SJSA1 (cell line): Measurements from ENCODE around the gene DCUN1D1. TPM values are rescaled to one million over a fixed set of nuclear protein-coding genes. Genes with fewer than 3 reads are reported as not detected.

Experiments used
- DNase-seq, 2 experiments: peaks; one replicate each; pipeline ENCODE4 v3.0.0-alpha.2; 2015 to 2020; ENCODE audit warnings: low spot score in 2 of 2, low read depth in 1 of 2
- H3K27ac ChIP-seq: fragments of 250-450 bp; sonication (Bioruptor Pico); 2 replicates; pipeline ENCODE4 v1.5.1; 2020; ENCODE audit warnings: mild to moderate bottlenecking, moderate library complexity
- H3K27me3 ChIP-seq: fragments of 250-450 bp; sonication (Bioruptor Pico); replicated peaks from 2 replicates; pipeline ENCODE4 v1.5.1; 2020; ENCODE audit warnings: mild to moderate bottlenecking, moderate library complexity
- H3K36me3 ChIP-seq: fragments of 250-450 bp; sonication (Bioruptor Pico); 2 replicates; pipeline ENCODE4 v1.5.1; 2020; ENCODE audit warnings: mild to moderate bottlenecking
- H3K4me1 ChIP-seq: fragments of 250-450 bp; sonication (Bioruptor Pico); replicated peaks from 2 replicates; pipeline ENCODE4 v1.6.1; 2021; ENCODE audit warnings: mild to moderate bottlenecking
- H3K4me3 ChIP-seq: fragments of 250-450 bp; sonication (Bioruptor Pico); 2 replicates; pipeline ENCODE4 v1.5.1; 2020; ENCODE audit warnings: mild to moderate bottlenecking
- H3K9me3 ChIP-seq: fragments of 250-450 bp; sonication (Bioruptor Pico); replicated peaks from 2 replicates; pipeline ENCODE4 v1.5.1; 2020; ENCODE audit warnings: mild to moderate bottlenecking
- total RNA-seq: library from RNA; depleted of rRNA; stranded (reverse); fragments of >200 nt; shearing (Covaris generic); gene quantifications from 2 replicates; pipeline ENCODE4 v1.2.3, GENCODE V29; 2014

DCUN1D1 gene
- total RNA-seq, 1 experiment from 2014 or later = 24.9 TPM

DNA sequence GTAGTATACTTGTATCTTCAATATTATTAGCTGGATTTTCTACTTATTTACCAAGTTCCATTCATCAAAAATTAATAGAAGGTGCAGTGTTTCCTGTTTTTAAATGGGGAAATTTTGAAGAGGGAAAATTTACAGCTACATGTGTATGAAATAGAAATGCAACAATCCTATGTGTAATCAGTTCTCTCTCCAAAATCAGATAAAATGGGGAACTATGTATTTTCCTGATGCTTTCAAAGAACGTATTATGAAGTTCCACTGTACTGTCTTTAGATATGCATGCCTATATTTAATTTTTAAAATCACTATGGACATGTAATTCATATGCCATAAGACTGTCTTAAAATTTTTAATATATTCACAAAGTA is 43.4 kb downstream of the DCUN1D1 start:
- H3K27ac ChIP-seq = no peak overlapping the region
- no peak overlapping the region for H3K4me3 ChIP-seq
- no peak for DNase-seq
- no peaks in the 10 kb centered on the region for H3K27me3 ChIP-seq
- H3K4me1 ChIP-seq = no peaks in the 10 kb centered on the region
- H3K36me3 ChIP-seq = no peaks in the 10 kb centered on the region
- no peaks in the 10 kb centered on the region for H3K9me3 ChIP-seq

DNA sequence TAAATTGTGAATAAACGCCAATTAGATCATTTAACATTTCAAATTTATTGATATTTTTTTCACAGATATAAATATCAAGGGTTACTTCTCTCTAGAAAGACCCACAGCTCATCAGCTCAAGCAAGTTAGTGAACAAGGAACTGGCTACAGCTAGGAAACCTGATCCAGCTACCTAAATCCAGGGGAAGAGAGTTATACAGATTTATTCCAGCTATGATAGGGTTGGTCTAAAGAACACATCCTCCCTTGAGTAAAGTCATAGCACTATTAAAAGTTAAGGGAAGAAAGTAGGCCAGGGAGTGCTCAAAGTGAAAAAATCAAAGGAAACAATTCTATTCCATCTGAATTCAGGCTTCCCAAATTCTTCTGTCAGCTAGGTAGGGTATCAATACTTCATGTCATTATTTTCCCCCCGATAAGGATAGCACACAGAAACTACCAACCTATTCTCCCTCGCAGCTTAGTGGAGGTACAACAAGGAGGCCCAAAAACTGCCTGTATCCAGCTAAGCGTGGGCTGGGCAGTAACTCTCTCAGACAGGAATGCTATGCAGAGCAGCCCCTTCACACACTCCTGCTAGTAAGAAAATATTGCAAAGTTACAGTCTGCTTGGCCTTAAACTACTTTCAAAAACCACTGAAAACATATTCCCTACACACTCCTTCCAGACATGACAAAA is 44.0 kb downstream of the DCUN1D1 start:
- DNase-seq = no peak
- Histone ChIP-seq H3K36me3 (no peaks in the 10 kb centered on the region), H3K4me1 (no peaks in the 10 kb centered on the region), H3K27me3 (no peaks in the 10 kb centered on the region), H3K9me3 (no peaks in the 10 kb centered on the region), H3K27ac (no peak overlapping the region), H3K4me3 (no peak overlapping the region)

GRCh38 chr3:182935803-182936202 is 44.5 kb downstream of the DCUN1D1 start:
- no peaks in the 10 kb centered on the region for H3K4me1 ChIP-seq
- no peak overlapping the region for H3K4me3 ChIP-seq
- H3K9me3 ChIP-seq = no peaks in the 10 kb centered on the region
- no peaks in the 10 kb centered on the region for H3K36me3 ChIP-seq
- no peaks in the 10 kb centered on the region for H3K27me3 ChIP-seq
- H3K27ac ChIP-seq = no peak overlapping the region
- DNase-seq = no peak

- Histone ChIP-seq H3K36me3 (no peaks in the 10 kb centered on the region), H3K27ac (no peak overlapping the region), H3K27me3 (no peaks in the 10 kb centered on the region), H3K4me1 (no peaks in the 10 kb centered on the region), H3K4me3 (no peak overlapping the region), H3K9me3 (no peaks in the 10 kb centered on the region)
- DNase-seq = no peak
These were observed 54.4 kb downstream of the DCUN1D1 start for GRCh38 chr3:182925944-182926337.

DNA sequence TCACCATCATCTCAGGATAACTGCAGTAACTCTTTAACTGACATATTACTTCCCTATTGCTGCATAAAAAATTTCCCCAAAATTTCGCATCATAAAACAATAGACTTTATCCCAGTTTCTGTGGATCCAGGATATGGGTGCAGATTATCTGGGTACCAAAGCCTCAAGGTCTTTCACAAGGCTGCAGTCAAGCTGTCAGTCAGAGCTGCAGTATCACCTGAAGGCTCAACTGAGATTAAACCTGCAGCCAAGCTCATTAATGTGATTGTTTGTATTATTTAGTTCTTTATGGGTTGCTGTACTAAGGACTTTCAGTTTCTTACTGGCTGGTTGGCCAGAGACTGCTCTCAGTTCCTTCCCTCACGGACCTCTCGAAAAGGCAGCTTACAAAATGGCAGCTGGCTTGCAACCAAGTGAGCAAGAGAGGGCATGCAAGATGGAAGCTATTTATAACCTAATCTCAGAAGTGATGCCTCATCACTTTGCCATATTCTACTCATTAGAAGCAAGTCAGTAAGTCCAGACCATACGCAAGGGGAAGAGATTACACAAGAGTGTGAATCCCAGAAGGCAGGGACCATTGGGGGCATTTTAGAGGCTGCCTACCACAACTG is 54.9 kb downstream of the DCUN1D1 start:
- no peak for DNase-seq
- H3K36me3 ChIP-seq = no peaks in the 10 kb centered on the region
- no peaks in the 10 kb centered on the region for H3K27me3 ChIP-seq
- no peak overlapping the region for H3K4me3 ChIP-seq
- H3K4me1 ChIP-seq = no peaks in the 10 kb centered on the region
- no peaks in the 10 kb centered on the region for H3K9me3 ChIP-seq
- no peak overlapping the region for H3K27ac ChIP-seq

DNA sequence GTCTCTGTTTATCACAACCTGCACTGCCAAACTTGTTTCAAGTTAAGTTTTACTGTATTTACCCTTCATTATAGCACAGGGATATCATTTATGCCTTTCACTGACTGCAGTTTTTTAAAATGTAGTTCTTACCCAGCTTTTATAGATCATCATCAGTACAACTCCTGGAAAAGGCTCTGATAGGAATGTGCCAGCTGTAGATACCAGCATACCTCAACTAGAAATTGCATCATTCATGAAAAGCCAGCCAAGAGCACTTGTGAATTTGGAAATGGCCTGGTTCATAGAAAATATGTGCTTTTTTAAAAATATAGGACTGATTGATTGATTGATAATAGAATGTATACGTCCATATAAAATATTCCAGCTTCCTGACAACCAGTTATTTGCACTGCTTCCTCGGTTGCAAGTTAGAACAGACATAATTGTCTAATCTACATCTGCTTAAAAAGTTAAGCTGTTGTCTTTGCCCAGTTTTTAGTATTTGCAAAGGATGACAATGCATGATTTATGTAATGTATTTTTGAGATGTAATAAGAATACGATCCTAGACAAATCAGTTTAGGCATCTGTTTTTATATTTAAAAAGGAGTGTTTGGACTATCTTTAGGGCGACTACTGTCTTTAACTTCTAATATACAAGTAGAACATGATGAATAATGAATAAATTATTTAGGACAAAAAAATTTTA is 58.5 kb downstream of the DCUN1D1 start:
- no peaks in the 10 kb centered on the region for H3K27me3 ChIP-seq
- no peak for DNase-seq
- H3K36me3 ChIP-seq = no peaks in the 10 kb centered on the region
- H3K27ac ChIP-seq = no peak overlapping the region
- no peaks in the 10 kb centered on the region for H3K9me3 ChIP-seq
- H3K4me3 ChIP-seq = no peak overlapping the region
- H3K4me1 ChIP-seq = no peaks in the 10 kb centered on the region

DNA sequence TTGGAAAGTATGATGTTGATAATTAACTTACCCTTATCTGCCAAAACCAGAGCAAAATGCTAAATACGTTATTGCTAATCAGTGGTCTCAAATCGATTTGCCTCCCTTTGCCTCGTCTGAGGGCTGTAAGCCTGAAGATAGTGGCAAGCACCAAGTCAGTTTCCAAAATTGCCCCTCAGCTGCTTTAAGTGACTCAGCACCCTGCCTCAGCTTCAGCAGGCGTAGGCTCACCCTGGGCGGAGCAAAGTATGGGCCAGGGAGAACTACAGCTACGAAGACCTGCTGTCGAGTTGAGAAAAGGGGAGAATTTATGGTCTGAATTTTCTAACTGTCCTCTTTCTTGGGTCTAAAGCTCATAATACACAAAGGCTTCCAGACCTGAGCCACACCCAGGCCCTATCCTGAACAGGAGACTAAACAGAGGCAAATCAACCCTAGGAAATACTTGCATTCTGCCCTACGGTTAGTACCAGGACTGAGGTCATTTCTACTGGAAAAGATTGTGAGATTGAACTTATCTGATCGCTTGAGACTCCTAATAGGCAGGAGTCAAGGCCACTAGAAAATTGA is 59.7 kb downstream of the DCUN1D1 start:
- no peak for DNase-seq
- no peaks in the 10 kb centered on the region for H3K27me3 ChIP-seq
- no peak overlapping the region for H3K27ac ChIP-seq
- H3K9me3 ChIP-seq = no peaks in the 10 kb centered on the region
- H3K36me3 ChIP-seq = no peaks in the 10 kb centered on the region
- H3K4me3 ChIP-seq = no peak overlapping the region
- H3K4me1 ChIP-seq = no peaks in the 10 kb centered on the region

DNA sequence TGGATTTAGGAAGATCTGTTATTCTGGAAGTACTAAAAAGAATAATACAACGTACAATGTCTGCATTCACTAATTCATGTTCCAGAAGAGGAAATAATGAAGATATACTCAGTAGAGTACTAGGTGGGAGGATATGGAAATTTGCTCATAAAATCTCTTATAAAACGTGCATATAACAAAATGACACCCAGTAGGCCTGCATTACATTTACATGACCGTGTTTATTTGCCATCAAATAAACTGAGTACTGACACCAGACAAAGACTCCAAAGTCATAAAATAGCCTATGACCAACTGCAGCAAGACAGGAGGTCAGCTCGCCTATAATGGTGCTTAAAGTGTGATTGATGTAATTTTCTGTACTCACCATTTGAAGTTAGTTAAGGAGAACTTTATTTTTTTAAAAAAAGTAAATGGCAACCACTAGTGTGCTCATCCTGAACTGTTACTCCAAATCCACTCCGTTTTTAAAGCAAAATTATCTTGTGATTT is 60.4 kb downstream of the DCUN1D1 start:
- H3K4me1 ChIP-seq = no peaks in the 10 kb centered on the region
- no peaks in the 10 kb centered on the region for H3K9me3 ChIP-seq
- H3K27me3 ChIP-seq = no peaks in the 10 kb centered on the region
- no peak for DNase-seq
- no peak overlapping the region for H3K27ac ChIP-seq
- H3K4me3 ChIP-seq = no peak overlapping the region
- H3K36me3 ChIP-seq = no peaks in the 10 kb centered on the region; the same call in 1 of the 2 replicates

- H3K27ac ChIP-seq = no peak overlapping the region
- peaks cover 6% of the 10 kb centered on the region for H3K36me3 ChIP-seq
- H3K4me1 ChIP-seq = no peaks in the 10 kb centered on the region
- no peaks in the 10 kb centered on the region for H3K27me3 ChIP-seq
- H3K4me3 ChIP-seq = no peak overlapping the region
- DNase-seq = no peak
- no peaks in the 10 kb centered on the region for H3K9me3 ChIP-seq
These were observed 63.2 kb downstream of the DCUN1D1 start for GRCh38 chr3:182917134-182917533.

DNA sequence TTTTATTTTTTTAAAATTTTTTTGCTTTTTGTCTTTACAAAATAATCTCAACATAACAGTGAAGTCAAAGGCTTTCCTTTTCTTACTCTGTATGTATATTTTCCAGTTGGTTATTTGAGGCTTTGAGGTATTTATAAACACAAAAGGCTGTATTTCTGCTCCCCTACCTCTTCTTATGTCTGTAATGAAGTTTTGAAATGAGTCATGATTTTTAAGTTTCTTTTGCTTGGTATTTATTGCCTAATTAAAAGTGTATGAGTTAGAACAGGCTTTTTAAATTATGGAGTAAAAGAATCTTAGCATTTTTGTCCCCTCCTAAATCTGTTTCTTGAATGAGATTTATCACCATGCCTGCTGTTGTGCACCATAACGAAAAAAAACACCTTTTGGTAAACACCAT is 66.0 kb downstream of the DCUN1D1 start:
- Histone ChIP-seq H3K27me3 (no peaks in the 10 kb centered on the region), H3K9me3 (no peaks in the 10 kb centered on the region), H3K4me1 (no peaks in the 10 kb centered on the region), H3K36me3 (peaks cover 6% of the 10 kb centered on the region), H3K4me3 (no peak overlapping the region), H3K27ac (no peak overlapping the region)
- no peak for DNase-seq

- DNase-seq = no peak
- H3K36me3 ChIP-seq = peaks cover 6% of the 10 kb centered on the region
- H3K27ac ChIP-seq = no peak overlapping the region
- H3K4me1 ChIP-seq = no peaks in the 10 kb centered on the region
- H3K27me3 ChIP-seq = no peaks in the 10 kb centered on the region
- H3K9me3 ChIP-seq = no peaks in the 10 kb centered on the region
- no peak overlapping the region for H3K4me3 ChIP-seq
These were observed 66.4 kb downstream of the DCUN1D1 start for GRCh38 chr3:182913889-182914288.

GRCh38 chr3:182912474-182912873 is 67.9 kb downstream of the DCUN1D1 start:
- no peak overlapping the region for H3K27ac ChIP-seq
- H3K27me3 ChIP-seq = no peaks in the 10 kb centered on the region
- H3K9me3 ChIP-seq = no peaks in the 10 kb centered on the region
- no peak for DNase-seq
- peaks cover 6% of the 10 kb centered on the region for H3K36me3 ChIP-seq
- H3K4me1 ChIP-seq = no peaks in the 10 kb centered on the region
- H3K4me3 ChIP-seq = no peak overlapping the region

- H3K36me3 ChIP-seq = peaks cover 6% of the 10 kb centered on the region
- no peaks in the 10 kb centered on the region for H3K27me3 ChIP-seq
- no peak for DNase-seq
- H3K27ac ChIP-seq = no peak overlapping the region
- H3K4me1 ChIP-seq = no peaks in the 10 kb centered on the region
- no peaks in the 10 kb centered on the region for H3K9me3 ChIP-seq
- H3K4me3 ChIP-seq = no peak overlapping the region
These were observed 68.6 kb downstream of the DCUN1D1 start for GRCh38 chr3:182911782-182912111.
